HG02970 (cell line): ENCODE results near the gene CCL14.
"Not testable (repeated sequence)": the region's sequence is repeated elsewhere in the genome, so short reads cannot be mapped to it uniquely, and the experiment has no call there.

Experiments used
- ATAC-seq: cut with Tn5 transposase; IDR thresholded peaks from one replicate; pipeline ENCODE4 v1.9.1; 2021; ENCODE audit warnings: mild to moderate bottlenecking, moderate library complexity, moderate number of reproducible peaks; ENCODE audit not compliant: unreplicated experiment, low FRiP score

Gene CCL14

GRCh38 chr17:35947156-35947585, 39.4 kb downstream of the CCL14 start:
- ATAC-seq, result no peak

- ATAC-seq, result no peak
Measured at GRCh38 chr17:35944151-35944550, 42.4 kb downstream of the CCL14 start.

DNA sequence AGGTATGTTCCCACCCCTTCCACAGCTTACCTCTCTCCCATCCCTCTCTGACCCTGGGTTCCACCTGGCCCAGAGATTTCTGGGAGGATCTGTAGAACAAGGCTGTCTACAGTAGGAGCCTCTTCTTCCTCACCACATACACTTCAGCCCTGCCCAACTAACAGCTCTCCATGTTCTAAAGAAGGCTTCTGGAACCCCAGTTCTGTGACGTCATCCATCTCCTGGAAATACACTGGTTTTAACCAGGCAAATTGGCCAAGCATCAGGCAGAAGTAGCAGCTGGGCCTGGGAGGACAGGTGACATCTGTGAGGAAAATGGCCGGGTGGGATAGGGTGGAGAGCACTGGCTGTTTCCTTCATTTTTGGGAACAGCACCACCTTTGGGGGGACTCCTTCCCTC, 43.0 kb downstream of the CCL14 start, which contains the start of gene LYZL6:
TSS of gene LYZL6 (minus strand) at position 177 of the 400 bp plus-strand sequence. CDS start 4,357 bp downstream, outside the sequence.
- no peak for ATAC-seq

GRCh38 chr17:35942588-35943186, 43.8 kb downstream of the CCL14 start:
- ATAC-seq, result no peak

- ATAC-seq, result not testable (repeated sequence)
Measured at GRCh38 chr17:35938492-35938891, 48.0 kb downstream of the CCL14 start.

DNA sequence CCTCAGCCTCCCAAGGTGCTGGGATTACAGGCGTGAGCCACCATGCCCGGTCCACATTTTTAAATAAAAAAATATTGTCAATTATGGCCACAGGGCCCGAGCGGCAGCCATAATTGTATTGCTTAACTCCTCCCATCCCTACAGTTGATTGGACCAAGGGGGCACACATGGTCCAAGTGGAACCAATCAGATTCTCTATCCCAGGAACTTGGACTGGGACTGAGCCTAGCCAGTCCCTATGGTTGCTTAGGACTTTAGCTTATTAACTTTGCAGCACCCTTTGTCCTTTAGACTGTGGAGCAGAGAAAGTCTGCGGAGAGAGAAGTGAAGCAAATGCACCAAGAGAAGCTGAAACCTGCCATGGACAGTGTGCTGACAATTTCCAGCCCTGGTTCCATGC, 50.5 kb downstream of the CCL14 start:
- no peak for ATAC-seq

DNA sequence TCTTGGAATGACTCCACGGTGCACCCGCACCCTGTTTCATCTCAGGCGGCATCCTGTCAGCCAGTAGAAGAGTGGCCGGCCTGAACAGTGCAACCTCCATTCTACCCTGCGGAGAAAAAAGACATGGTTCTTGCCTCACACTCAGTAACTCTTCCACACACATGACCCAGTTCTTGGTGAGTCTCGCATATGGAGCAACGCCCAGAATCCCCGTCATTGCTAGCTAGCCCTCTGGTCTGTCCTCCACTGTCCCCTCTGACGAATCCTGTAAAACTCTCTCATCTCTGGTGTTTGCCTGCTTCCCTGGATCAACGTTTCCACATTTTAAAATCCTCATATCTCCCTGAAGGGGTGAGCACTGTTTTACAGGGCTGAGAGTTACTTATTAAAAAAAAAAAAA, 51.8 kb downstream of the CCL14 start:
- no peak for ATAC-seq
